Testis (tissue), 2 donors: ENCODE data around the gene OOSP3.

Experiments used
- POLR2A ChIP-seq: fragments of 450-650 bp; IDR thresholded peaks from one replicate; pipeline ENCODE4 v1.6.1; 2017; ENCODE audit warnings: antibody characterized with exemption, mild to moderate bottlenecking, moderate library complexity
- TF ChIP-seq, protein P1 (sequence below), 3 experiments: fragments of 450-650 bp in 2 of 3; fragments of 200-600 bp in 1 of 3; sonication (generic) in 1 of 3; IDR thresholded peaks; one replicate each; pipeline ENCODE4 v1.5.1; 2016 to 2019; ENCODE audit warnings: antibody characterized with exemption in 3 of 3, mild to moderate bottlenecking in 2 of 3, moderate library complexity in 1 of 3

DNA sequence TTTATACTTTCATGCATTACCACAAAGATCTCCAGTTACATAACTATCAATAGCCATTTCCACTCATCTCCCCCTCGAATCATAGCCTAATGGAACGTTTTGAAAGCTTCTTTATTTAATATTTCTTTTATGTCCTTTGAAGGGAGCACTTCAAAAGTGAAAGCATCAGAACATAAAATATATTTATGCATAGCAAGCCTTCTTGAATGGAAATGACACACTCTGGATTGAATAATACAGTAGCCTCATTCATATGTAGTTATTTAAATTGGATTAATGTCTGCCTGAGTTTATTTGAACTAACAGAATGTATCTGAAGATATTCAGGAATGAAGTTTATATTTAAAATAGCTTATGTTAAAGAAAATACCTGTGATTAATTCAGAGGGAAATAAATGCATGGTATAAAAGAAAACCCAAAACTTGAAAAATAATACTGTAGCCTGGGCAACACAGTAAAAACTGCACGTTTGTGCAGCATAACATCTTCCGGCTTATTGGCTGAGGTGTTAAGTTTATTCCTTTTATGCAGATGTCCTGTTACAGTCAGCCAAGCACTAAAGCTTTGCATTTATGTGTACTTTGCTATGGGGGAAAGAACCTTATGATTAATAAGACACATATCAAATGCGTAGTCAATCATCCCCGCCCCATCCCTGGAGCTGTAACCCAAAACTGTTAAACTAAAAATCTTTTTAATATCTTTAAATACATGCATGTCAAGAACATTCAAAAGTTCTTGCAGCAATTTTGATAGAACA, 22.0 kb downstream of the OOSP3 start:
- TF ChIP-seq, protein P1, sequence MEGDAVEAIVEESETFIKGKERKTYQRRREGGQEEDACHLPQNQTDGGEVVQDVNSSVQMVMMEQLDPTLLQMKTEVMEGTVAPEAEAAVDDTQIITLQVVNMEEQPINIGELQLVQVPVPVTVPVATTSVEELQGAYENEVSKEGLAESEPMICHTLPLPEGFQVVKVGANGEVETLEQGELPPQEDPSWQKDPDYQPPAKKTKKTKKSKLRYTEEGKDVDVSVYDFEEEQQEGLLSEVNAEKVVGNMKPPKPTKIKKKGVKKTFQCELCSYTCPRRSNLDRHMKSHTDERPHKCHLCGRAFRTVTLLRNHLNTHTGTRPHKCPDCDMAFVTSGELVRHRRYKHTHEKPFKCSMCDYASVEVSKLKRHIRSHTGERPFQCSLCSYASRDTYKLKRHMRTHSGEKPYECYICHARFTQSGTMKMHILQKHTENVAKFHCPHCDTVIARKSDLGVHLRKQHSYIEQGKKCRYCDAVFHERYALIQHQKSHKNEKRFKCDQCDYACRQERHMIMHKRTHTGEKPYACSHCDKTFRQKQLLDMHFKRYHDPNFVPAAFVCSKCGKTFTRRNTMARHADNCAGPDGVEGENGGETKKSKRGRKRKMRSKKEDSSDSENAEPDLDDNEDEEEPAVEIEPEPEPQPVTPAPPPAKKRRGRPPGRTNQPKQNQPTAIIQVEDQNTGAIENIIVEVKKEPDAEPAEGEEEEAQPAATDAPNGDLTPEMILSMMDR (IDR thresholded peaks at IDR 0.05), result no peak
- TF ChIP-seq POLR2A, result no peak
